ENCODE data around the gene UBE2C. TPM values are rescaled to one million over a fixed set of nuclear protein-coding genes. Genes with fewer than 3 reads are reported as not detected.

Gene UBE2C
- total RNA-seq, 6 experiments from 2014 or later, result 42.6 to 101 (median 91.3) TPM

DNA sequence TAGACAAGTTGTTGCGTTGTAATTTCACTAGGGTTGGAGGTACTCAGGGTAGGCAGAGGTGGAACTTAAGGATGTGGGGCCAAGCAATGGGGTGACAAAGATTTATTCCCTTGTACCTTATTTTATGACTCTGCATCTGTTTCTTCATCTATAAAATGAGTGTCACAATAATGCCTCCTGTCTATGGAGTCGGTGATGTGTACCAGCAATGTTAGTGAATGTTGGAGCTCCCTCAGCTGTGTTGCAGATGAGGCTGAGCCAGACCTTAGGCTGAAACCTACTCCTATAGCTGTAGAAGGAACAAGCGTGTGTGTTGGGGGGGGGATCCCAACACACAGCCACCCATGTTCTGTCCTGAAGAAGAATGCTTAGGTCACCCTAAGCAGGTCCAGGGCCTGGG lies 4.5 kb downstream of the UBE2C start:
- Mint-ChIP-seq H3K27me3 (ENCODE audit: insufficient read depth) (no peaks in the 10 kb centered on the region; the same call in 1 of the 2 replicates), H3K27ac (peak overlapping the region; percentile 66; the same call in 1 of the 2 replicates), H3K9me3 (no peaks in the 10 kb centered on the region), H3K4me3 (peak overlapping the region; percentile 17; the same call in 1 of the 2 replicates), H3K4me1 (ENCODE audit: low read depth) (peaks cover 50% of the 10 kb centered on the region), H3K36me3 (ENCODE audit: low read depth) (peaks cover 25% of the 10 kb centered on the region)
- DNase-seq, result no peak
- TF ChIP-seq, protein P1, sequence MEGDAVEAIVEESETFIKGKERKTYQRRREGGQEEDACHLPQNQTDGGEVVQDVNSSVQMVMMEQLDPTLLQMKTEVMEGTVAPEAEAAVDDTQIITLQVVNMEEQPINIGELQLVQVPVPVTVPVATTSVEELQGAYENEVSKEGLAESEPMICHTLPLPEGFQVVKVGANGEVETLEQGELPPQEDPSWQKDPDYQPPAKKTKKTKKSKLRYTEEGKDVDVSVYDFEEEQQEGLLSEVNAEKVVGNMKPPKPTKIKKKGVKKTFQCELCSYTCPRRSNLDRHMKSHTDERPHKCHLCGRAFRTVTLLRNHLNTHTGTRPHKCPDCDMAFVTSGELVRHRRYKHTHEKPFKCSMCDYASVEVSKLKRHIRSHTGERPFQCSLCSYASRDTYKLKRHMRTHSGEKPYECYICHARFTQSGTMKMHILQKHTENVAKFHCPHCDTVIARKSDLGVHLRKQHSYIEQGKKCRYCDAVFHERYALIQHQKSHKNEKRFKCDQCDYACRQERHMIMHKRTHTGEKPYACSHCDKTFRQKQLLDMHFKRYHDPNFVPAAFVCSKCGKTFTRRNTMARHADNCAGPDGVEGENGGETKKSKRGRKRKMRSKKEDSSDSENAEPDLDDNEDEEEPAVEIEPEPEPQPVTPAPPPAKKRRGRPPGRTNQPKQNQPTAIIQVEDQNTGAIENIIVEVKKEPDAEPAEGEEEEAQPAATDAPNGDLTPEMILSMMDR (IDR thresholded peaks at IDR 0.05), result no peak

DNA sequence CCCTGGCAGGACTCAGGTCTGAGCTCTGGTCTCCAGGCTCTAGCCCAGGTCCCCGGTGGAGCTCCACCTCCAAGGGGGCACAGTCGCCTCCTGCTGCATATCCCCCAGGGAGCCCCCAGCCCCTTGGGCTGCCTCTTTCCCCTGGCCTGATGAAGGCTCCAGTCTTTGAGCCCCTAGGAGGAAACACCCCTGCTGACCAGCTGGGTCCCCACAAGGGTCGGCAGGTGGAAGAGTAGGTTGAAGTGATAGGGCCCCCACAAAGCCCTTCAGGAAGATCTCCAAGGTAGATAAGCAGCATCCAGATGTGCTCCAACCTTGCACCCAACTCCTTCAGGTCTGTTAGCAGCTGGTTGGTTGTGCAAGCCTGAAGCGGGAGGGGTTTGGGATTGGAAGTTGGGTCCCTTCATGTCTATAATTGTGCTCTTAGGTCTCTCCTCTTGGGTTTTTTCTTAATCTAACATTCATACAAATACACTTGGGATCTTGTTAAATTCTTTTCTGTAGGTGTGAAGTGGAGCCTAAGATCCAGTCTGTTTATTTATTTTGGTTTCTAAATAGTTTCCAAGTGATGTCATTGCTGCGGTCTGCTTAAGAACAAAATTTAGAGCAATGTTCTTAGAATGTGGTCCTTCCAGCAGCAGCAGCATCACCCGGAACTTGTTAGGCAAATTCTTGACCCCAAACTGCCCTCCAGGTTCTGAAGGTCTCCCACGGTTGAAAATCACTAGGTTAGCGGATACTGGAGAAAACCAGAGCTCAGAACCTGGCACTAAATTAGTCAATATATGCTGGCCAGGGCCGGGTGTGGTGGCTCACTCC lies 5.1 kb downstream of the UBE2C start:
- Mint-ChIP-seq H3K4me1 (ENCODE audit: low read depth) (peaks cover 51% of the 10 kb centered on the region), H3K27me3 (ENCODE audit: insufficient read depth) (no peaks in the 10 kb centered on the region; the same call in 1 of the 2 replicates), H3K36me3 (ENCODE audit: low read depth) (peaks cover 23% of the 10 kb centered on the region), H3K27ac (peak overlapping the region; percentile 85), H3K9me3 (no peaks in the 10 kb centered on the region), H3K4me3 (no peak overlapping the region)
- peak; percentile 47 for DNase-seq
- TF ChIP-seq, protein P1 (IDR thresholded peaks at IDR 0.05), result no peak

DNA sequence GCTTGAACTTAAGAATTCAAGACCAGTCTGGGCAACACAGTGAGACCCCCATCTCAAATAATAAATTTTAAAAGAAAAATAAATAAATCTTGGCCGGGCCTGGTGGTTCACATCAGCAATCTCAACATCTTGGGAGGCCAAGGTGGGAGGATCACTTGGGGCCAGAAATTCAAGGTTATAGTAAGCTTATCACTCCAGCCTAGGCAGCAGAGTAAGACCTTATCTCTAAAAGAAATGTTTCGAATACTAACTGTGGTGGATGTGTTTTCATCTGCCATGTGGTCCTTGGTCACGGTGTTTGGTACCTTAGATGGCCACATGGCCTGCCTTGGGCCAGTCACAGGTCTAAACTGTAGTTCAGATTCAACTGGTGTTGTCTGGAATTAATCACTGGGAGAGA lies 5.8 kb downstream of the UBE2C start:
- no peak overlapping the region for H3K4me3 Mint-ChIP-seq
- no peaks in the 10 kb centered on the region for H3K9me3 Mint-ChIP-seq
- H3K27ac Mint-ChIP-seq, result peak overlapping the region; percentile 32; the same call in 1 of the 2 replicates
- H3K4me1 Mint-ChIP-seq (ENCODE audit: low read depth), result peaks cover 51% of the 10 kb centered on the region
- TF ChIP-seq, protein P1 (IDR thresholded peaks at IDR 0.05), result no peak
- no peak for DNase-seq
- H3K27me3 Mint-ChIP-seq (ENCODE audit: insufficient read depth), result no peaks in the 10 kb centered on the region; the same call in 1 of the 2 replicates
- peaks cover 18% of the 10 kb centered on the region for H3K36me3 Mint-ChIP-seq (ENCODE audit: low read depth)

DNA sequence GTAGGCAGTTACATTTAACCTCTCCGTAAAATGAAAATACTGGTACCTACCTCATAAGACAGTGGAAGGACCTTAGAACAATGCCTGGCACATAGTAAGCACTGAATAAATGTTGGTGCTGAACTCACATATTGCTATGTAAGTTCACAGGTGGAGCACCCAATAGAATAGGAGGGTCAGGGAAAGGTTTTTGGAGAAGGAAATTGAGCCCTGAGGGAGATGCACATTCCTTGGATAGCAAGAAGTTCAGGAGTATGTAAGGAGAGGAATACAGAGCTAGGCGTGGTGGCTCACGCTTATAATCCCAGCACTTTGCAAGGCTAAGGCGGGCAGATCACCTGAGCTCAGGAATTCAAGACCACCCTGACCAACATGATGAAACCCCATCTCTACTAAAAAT lies 7.0 kb downstream of the UBE2C start:
- H3K36me3 Mint-ChIP-seq (ENCODE audit: low read depth), result peaks cover 12% of the 10 kb centered on the region
- no peaks in the 10 kb centered on the region for H3K9me3 Mint-ChIP-seq
- no peak for DNase-seq
- H3K4me3 Mint-ChIP-seq, result no peak overlapping the region
- peaks cover 54% of the 10 kb centered on the region for H3K4me1 Mint-ChIP-seq (ENCODE audit: low read depth)
- H3K27ac Mint-ChIP-seq, result no peak overlapping the region
- peaks cover 4% of the 10 kb centered on the region for H3K27me3 Mint-ChIP-seq (ENCODE audit: insufficient read depth)
- TF ChIP-seq, protein P1 (IDR thresholded peaks at IDR 0.05), result no peak

DNA sequence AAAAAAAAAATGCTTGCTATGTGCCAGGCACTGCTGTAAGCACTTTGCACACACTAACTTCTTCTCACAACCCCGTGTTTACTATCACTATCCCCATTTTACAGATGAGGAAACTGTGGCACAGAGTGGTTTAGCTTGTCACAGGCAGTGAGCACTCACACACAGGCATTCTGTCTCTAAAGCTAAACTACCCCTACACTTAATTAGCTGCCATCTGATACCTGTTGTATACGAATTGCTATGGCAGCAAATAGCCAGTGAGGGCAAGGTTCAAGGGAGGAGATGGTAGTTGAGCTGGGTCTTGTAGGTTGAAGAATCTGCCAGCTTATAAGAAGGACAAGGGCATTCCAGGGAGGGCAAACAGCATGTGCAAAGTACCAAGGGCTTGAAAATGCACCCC lies 9.5 kb downstream of the UBE2C start:
- Mint-ChIP-seq H3K9me3 (no peaks in the 10 kb centered on the region), H3K36me3 (ENCODE audit: low read depth) (0 out of 2 replicates have a peak, but pooled peaks cover 1% of the 10 kb centered on the region), H3K4me1 (ENCODE audit: low read depth) (peaks cover 51% of the 10 kb centered on the region), H3K4me3 (no peak overlapping the region), H3K27me3 (ENCODE audit: insufficient read depth) (peaks cover 4% of the 10 kb centered on the region), H3K27ac (no peak overlapping the region)
- TF ChIP-seq, protein P1 (IDR thresholded peaks at IDR 0.05), result no peak
- no peak for DNase-seq

Data from HFFc6 (cell line).